Testis (tissue), 2 donors: ENCODE results near the gene SNRPD3.

Experiments used
- CTCF ChIP-seq, 3 experiments: fragments of 450-650 bp in 2 of 3; fragments of 200-600 bp in 1 of 3; sonication (generic) in 1 of 3; IDR thresholded peaks; one replicate each; pipeline ENCODE4 v1.5.1; 2016 to 2019; ENCODE audit warnings: antibody characterized with exemption in 3 of 3, mild to moderate bottlenecking in 2 of 3, moderate library complexity in 1 of 3
- POLR2A ChIP-seq: fragments of 450-650 bp; IDR thresholded peaks from one replicate; pipeline ENCODE4 v1.6.1; 2017; ENCODE audit warnings: antibody characterized with exemption, mild to moderate bottlenecking, moderate library complexity

DNA sequence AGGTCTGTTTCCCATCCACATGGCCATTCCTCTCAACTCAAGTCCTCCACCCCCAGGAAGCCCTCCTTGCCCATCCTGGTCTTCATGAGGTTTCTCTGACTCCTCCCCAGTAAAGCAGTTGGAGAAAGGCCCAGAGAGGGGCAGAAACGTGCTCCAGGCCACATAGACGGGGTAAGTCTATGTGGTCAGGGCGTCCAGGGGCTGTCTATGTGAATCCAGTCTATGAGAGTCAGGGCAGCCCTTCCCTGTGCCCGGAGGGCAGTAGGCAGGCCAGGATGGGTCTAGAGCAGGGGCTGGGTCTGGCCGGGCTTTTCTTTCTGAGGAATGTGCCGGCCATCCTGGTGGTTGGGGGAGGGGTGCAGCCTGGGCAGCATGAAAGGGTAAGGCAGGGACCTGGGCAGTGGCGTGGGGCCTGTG, 12.6 kb upstream of the SNRPD3 start:
- TF ChIP-seq CTCF (IDR thresholded peaks at IDR 0.05) (no peak), POLR2A (no peak)
